HG03280 (cell line): ENCODE results near the gene F7.

ENCODE experiments used
- ATAC-seq: cut with Tn5 transposase; IDR thresholded peaks from one replicate; pipeline ENCODE4 v1.9.1; 2021; ENCODE audit warnings: mild to moderate bottlenecking, moderate library complexity; ENCODE audit not compliant: unreplicated experiment

F7 gene

GRCh38 chr13:113166681-113167080, 61.1 kb downstream of the F7 start:
- ATAC-seq = no peak

GRCh38 chr13:113167155-113167554, 61.6 kb downstream of the F7 start:
- ATAC-seq = no peak

GRCh38 chr13:113167575-113167974, 62.0 kb downstream of the F7 start:
- ATAC-seq = no peak

- ATAC-seq = no peak
Measured at GRCh38 chr13:113168211-113168610, 62.6 kb downstream of the F7 start.

DNA sequence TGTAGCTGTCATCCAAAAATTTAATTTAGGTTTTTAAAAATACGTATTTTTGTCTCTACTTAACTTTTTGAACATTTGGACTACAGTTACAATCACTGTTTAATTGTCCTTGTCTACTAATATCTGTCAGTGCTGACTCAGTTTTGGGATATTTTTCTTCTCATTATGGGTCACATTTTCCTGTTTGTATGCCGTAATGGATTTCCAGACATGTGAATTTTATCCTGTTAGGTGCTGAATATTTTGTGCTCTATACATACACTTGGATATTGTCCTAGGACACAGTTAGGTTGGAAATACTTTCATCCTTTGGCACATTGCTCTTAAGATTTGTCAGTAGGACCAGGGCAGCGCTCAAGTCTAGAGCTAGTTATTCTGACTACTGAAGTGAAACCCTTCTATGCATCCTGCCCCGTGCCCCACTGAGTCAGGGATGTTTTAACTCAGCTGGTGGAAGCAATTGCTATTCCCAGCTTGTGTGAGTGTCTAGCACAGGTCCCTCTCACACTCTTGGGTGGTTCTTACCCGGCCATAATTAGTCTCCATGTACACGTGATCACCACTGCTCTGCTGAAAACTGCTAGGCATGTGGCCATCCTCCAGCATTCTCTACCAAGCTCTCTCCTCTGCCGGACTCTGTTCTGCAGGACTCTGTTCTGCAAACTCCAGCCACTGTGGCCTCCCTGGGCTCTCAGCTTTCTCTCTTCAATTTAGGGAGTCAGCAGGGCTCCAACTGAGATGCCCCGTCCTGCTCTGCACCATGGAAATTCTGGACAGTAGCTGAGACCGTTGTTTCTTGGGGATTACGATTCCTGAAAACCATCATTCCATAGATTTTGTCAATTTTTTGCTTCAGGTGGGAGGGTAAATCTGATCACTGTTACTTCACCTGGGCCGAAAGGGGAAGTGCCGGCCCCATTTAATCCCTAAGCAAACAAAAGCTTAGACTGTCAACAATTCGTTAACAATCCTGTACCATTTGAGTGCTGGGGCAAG, 64.0 kb downstream of the F7 start:
- no peak for ATAC-seq
